Measurements from ENCODE around the gene MPG. TPM values are rescaled to one million over a fixed set of nuclear protein-coding genes. Genes with fewer than 3 reads are reported as not detected.

MPG gene
- total and polyA plus RNA-seq, 10 of the 15 experiments (the other 5 are each of a cell fraction or from before 2014, with no cell fraction given) = 0.32 to 193 (median 55.7) TPM

DNA sequence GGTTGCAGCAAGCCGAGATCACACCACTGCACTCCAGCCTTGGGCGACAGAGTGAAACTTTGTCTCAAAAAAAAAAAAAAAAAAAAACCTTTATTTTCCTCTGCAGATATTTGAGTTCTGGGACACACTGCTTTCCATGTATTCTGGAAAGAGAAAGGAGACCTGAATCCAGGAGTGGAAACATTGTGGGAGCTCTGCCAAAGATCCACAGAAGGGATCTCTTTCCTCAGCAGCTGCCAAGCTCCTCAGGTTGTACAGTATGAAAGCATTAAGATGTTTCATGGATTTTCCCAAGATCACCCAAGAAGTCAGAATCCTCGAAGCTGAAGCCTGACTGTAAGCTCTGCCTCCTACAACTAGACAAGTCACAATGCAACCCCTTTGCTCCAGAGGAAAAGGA is 47.0 kb downstream of the MPG start:
- ChIA-PET POLR2A (interaction anchor here (0.7 kb wide), 2 partner anchors 13 to 68 kb away, joined by 5 to 7 read pairs; partner anchors contain the start of gene NPRL3), CTCF (interaction anchor here (1.2 kb wide), 1 partner anchor 18 kb away, joined by 3 read pairs; no protein-coding TSS in a partner anchor), RAD21 (ENCODE audit: unreplicated experiment) (no interaction called here), SMC1A (ENCODE audit: uncharacterized antibody, unreplicated experiment) (no interaction called here)
- Histone ChIP-seq H3K36me3 (ENCODE audit: control insufficient read depth in 2 of 2, insufficient read depth in 2 of 2, low read length in 1 of 2) (no peaks in the 10 kb centered on the region; a peak in 3 of 4 replicates), H4K20me1 (ENCODE audit: control insufficient read depth, insufficient read depth) (no peaks in the 10 kb centered on the region), H3K9me3 (replicated peaks; ENCODE audit: control insufficient read depth, insufficient read depth, low read length) (no peaks in the 10 kb centered on the region), H3K27me3 (replicated peaks in 1 of 2; ENCODE audit: control insufficient read depth in 2 of 2, insufficient read depth in 2 of 2, low read length in 1 of 2) (no peaks in the 10 kb centered on the region), H3K27ac (ENCODE audit: control insufficient read depth, insufficient read depth) (no peak overlapping the region), H2AFZ (ENCODE audit: control insufficient read depth, low read depth, low read length) (no peak overlapping the region), H3K9ac (ENCODE audit: control insufficient read depth, insufficient read depth, low read length) (no peak overlapping the region), H3K4me2 (ENCODE audit: control insufficient read depth, insufficient read depth) (no peak overlapping the region), H3K4me3 (no peak overlapping the region), H3K79me2 (ENCODE audit: control insufficient read depth, insufficient read depth, low read length) (peaks cover 2% of the 10 kb centered on the region), H3K4me1 (ENCODE audit: control insufficient read depth, insufficient read depth, low read length) (peaks cover 1% of the 10 kb centered on the region; the same call in 1 of the 2 replicates)
- BruUV-seq (replicated peaks) = no TSS peak
- no peak for TF ChIP-seq IKZF2 (IDR thresholded peaks at IDR 0.05)
- 78% methylated on average over 3 of the region's 3 CpGs for WGBS (ENCODE audit: insufficient coverage, insufficient replicate concordance, low lambda C conversion rate, missing lambda C conversion rate)
- FAIRE-seq (no peak), ATAC-seq (no peak), DNase-seq (ENCODE audit: low read depth, low spot score) (no peak)
- intact Hi-C loops (cut with micrococcal nuclease; ENCODE audit: unreplicated experiment) = no loop called here
- in situ Hi-C loops (cut with MboI) = no loop called here

GRCh38 chr16:129075-129474 is 51.0 kb downstream of the MPG start:
- Histone ChIP-seq H3K9ac (ENCODE audit: control insufficient read depth, insufficient read depth, low read length) (no peak overlapping the region), H3K9me3 (replicated peaks; ENCODE audit: control insufficient read depth, insufficient read depth, low read length) (no peaks in the 10 kb centered on the region; the same call in 2 of the 3 replicates), H3K27ac (ENCODE audit: control insufficient read depth, insufficient read depth) (no peak overlapping the region), H4K20me1 (ENCODE audit: control insufficient read depth, insufficient read depth) (no peaks in the 10 kb centered on the region), H3K27me3 (replicated peaks in 1 of 2; ENCODE audit: control insufficient read depth in 2 of 2, insufficient read depth in 2 of 2, low read length in 1 of 2) (no peaks in the 10 kb centered on the region), H3K79me2 (ENCODE audit: control insufficient read depth, insufficient read depth, low read length) (peaks cover 12% of the 10 kb centered on the region), H3K4me1 (ENCODE audit: control insufficient read depth, insufficient read depth, low read length) (peaks cover 11% of the 10 kb centered on the region), H2AFZ (ENCODE audit: control insufficient read depth, low read depth, low read length) (no peak overlapping the region), H3K4me2 (ENCODE audit: control insufficient read depth, insufficient read depth) (no peak overlapping the region), H3K36me3 (ENCODE audit: control insufficient read depth in 2 of 2, insufficient read depth in 2 of 2, low read length in 1 of 2) (no peaks in the 10 kb centered on the region; a peak in 1 of 4 replicates), H3K4me3 (no peak overlapping the region)
- ChIA-PET POLR2A (interaction anchor here (0.6 kb wide), 1 partner anchor 9 kb away, joined by 5 read pairs; the partner anchor contains the start of gene NPRL3), SMC1A (ENCODE audit: uncharacterized antibody, unreplicated experiment) (interaction anchor here (0.6 kb wide), 1 partner anchor 98 kb away, joined by 3 read pairs; no protein-coding TSS in a partner anchor), CTCF (interaction anchor here (1.7 kb wide), 1 partner anchor 22 kb away, joined by 5 read pairs; no protein-coding TSS in a partner anchor), RAD21 (ENCODE audit: unreplicated experiment) (no interaction called here)
- ATAC-seq (no peak), FAIRE-seq (no peak), DNase-seq (ENCODE audit: low read depth, low spot score) (no peak)
- in situ Hi-C loops (cut with MboI) = no loop called here
- intact Hi-C loops (cut with micrococcal nuclease; ENCODE audit: unreplicated experiment) = no loop called here
- WGBS (ENCODE audit: insufficient coverage, insufficient replicate concordance, low lambda C conversion rate, missing lambda C conversion rate) = 73% methylated on average over 2 of the region's 2 CpGs
- no TSS peak for BruUV-seq (replicated peaks)
- TF ChIP-seq NFXL1 (IDR thresholded peaks at IDR 0.05; ENCODE audit: borderline replicate concordance) = no peak
- TF ChIP-seq, protein P1, sequence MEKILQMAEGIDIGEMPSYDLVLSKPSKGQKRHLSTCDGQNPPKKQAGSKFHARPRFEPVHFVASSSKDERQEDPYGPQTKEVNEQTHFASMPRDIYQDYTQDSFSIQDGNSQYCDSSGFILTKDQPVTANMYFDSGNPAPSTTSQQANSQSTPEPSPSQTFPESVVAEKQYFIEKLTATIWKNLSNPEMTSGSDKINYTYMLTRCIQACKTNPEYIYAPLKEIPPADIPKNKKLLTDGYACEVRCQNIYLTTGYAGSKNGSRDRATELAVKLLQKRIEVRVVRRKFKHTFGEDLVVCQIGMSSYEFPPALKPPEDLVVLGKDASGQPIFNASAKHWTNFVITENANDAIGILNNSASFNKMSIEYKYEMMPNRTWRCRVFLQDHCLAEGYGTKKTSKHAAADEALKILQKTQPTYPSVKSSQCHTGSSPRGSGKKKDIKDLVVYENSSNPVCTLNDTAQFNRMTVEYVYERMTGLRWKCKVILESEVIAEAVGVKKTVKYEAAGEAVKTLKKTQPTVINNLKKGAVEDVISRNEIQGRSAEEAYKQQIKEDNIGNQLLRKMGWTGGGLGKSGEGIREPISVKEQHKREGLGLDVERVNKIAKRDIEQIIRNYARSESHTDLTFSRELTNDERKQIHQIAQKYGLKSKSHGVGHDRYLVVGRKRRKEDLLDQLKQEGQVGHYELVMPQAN (conservative IDR thresholded peaks at IDR 0.05) = no peak
- no peak for TF ChIP-seq SMAD1 (IDR thresholded peaks at IDR 0.05; ENCODE audit: low read depth, partially characterized antibody)
- TF ChIP-seq, protein P2, sequence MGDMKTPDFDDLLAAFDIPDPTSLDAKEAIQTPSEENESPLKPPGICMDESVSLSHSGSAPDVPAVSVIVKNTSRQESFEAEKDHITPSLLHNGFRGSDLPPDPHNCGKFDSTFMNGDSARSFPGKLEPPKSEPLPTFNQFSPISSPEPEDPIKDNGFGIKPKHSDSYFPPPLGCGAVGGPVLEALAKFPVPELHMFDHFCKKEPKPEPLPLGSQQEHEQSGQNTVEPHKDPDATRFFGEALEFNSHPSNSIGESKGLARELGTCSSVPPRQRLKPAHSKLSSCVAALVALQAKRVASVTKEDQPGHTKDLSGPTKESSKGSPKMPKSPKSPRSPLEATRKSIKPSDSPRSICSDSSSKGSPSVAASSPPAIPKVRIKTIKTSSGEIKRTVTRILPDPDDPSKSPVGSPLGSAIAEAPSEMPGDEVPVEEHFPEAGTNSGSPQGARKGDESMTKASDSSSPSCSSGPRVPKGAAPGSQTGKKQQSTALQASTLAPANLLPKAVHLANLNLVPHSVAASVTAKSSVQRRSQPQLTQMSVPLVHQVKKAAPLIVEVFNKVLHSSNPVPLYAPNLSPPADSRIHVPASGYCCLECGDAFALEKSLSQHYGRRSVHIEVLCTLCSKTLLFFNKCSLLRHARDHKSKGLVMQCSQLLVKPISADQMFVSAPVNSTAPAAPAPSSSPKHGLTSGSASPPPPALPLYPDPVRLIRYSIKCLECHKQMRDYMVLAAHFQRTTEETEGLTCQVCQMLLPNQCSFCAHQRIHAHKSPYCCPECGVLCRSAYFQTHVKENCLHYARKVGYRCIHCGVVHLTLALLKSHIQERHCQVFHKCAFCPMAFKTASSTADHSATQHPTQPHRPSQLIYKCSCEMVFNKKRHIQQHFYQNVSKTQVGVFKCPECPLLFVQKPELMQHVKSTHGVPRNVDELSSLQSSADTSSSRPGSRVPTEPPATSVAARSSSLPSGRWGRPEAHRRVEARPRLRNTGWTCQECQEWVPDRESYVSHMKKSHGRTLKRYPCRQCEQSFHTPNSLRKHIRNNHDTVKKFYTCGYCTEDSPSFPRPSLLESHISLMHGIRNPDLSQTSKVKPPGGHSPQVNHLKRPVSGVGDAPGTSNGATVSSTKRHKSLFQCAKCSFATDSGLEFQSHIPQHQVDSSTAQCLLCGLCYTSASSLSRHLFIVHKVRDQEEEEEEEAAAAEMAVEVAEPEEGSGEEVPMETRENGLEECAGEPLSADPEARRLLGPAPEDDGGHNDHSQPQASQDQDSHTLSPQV (IDR thresholded peaks at IDR 0.05) = no peak
- TF ChIP-seq, protein P3, sequence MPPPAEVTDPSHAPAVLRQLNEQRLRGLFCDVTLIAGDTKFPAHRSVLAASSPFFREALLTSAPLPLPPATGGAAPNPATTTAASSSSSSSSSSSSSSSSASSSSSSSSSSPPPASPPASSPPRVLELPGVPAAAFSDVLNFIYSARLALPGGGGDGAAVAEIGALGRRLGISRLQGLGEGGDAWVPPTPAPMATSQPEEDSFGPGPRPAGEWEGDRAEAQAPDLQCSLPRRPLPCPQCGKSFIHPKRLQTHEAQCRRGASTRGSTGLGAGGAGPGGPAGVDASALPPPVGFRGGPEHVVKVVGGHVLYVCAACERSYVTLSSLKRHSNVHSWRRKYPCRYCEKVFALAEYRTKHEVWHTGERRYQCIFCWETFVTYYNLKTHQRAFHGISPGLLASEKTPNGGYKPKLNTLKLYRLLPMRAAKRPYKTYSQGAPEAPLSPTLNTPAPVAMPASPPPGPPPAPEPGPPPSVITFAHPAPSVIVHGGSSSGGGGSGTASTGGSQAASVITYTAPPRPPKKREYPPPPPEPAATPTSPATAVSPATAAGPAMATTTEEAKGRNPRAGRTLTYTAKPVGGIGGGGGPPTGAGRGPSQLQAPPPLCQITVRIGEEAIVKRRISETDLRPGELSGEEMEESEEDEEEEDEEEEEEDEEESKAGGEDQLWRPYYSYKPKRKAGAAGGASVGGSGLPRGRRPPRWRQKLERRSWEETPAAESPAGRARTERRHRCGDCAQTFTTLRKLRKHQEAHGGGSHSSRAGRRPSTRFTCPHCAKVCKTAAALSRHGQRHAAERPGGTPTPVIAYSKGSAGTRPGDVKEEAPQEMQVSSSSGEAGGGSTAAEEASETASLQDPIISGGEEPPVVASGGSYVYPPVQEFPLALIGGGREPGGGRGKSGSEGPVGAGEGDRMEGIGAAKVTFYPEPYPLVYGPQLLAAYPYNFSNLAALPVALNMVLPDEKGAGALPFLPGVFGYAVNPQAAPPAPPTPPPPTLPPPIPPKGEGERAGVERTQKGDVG (CRISPR knock-in tag; IDR thresholded peaks at IDR 0.05) = no peak
- no peak for TF ChIP-seq HCFC1 (IDR thresholded peaks at IDR 0.05; ENCODE audit: low read length)

All from GM12878 (cell line).